GM23338 (cell line): Measurements from ENCODE around the gene PHF21A. TPM values are rescaled to one million over a fixed set of nuclear protein-coding genes. Genes with fewer than 3 reads are reported as not detected.

Source experiments
- ATAC-seq: fragments of 200-7000 bp; cut with Tn5 transposase; 3 replicates; pipeline ENCODE4 v1.9.1; 2020
- DNase-seq: peaks from one replicate; pipeline ENCODE4 v3.0.0-alpha.2; 2015; ENCODE audit warnings: low spot score
- H2AFZ ChIP-seq: fragments of 200-600 bp; sonication (generic); 2 replicates; pipeline ENCODE4 v1.8.0; 2016; ENCODE audit warnings: antibody characterized with exemption, mild to moderate bottlenecking, moderate library complexity
- H3F3A ChIP-seq: fragments of 200-600 bp; sonication (generic); replicated peaks from 2 replicates; pipeline ENCODE4 v1.8.0; 2017; ENCODE audit warnings: antibody characterized with exemption, mixed run types, low read depth
- H3K27ac ChIP-seq: fragments of 200-600 bp; sonication (generic); 2 replicates; pipeline ENCODE4 v1.6.1; 2016; ENCODE audit warnings: low read depth
- H3K27me3 ChIP-seq: fragments of 200-600 bp; sonication (generic); 2 replicates; pipeline ENCODE4 v1.8.0; 2016; ENCODE audit warnings: mild to moderate bottlenecking, mixed run types, moderate library complexity; ENCODE audit not compliant: insufficient read depth
- H3K36me3 ChIP-seq: fragments of 200-600 bp; sonication (generic); 2 replicates; pipeline ENCODE4 v1.8.0; 2016; ENCODE audit warnings: mild to moderate bottlenecking; ENCODE audit not compliant: insufficient read depth
- H3K4me1 ChIP-seq: fragments of 200-600 bp; sonication (generic); 2 replicates; pipeline ENCODE4 v1.8.0; 2016; ENCODE audit warnings: mild to moderate bottlenecking, moderate library complexity; ENCODE audit not compliant: insufficient read depth
- H3K4me2 ChIP-seq: fragments of 200-600 bp; sonication (generic); 2 replicates; pipeline ENCODE4 v1.7.1; 2017; ENCODE audit warnings: mixed run types
- H3K4me3 ChIP-seq: fragments of 200-600 bp; sonication (generic); 2 replicates; pipeline ENCODE4 v1.6.1; 2016; ENCODE audit warnings: mixed run types
- H3K79me2 ChIP-seq: fragments of 200-600 bp; sonication (generic); replicated peaks from 2 replicates; pipeline ENCODE4 v1.8.0; 2017; ENCODE audit warnings: mild to moderate bottlenecking; ENCODE audit not compliant: insufficient read depth
- H3K9me2 ChIP-seq: fragments of 200-600 bp; sonication (generic); 2 replicates; pipeline ENCODE4 v1.8.0; 2017; ENCODE audit not compliant: insufficient read depth
- H4K20me1 ChIP-seq: fragments of 200-600 bp; sonication (generic); replicated peaks from 2 replicates; pipeline ENCODE4 v1.8.0; 2017; ENCODE audit warnings: mild to moderate bottlenecking; ENCODE audit not compliant: insufficient read depth
- H3K27ac Mint-ChIP-seq: 2 replicates; pipeline ENCODE4 v1.8.0; 2020; ENCODE audit warnings: inconsistent platforms, mild to moderate bottlenecking, moderate library complexity, mixed read lengths
- H3K27me3 Mint-ChIP-seq: 3 replicates; pipeline ENCODE4 v1.8.0; 2022; ENCODE audit warnings: low read depth, mild to moderate bottlenecking, moderate library complexity, mixed read lengths, inconsistent platforms; ENCODE audit not compliant: insufficient read depth, poor library complexity
- H3K36me3 Mint-ChIP-seq: 3 replicates; pipeline ENCODE4 v1.8.0; 2021; ENCODE audit warnings: low read depth, mild to moderate bottlenecking, inconsistent platforms, moderate library complexity, mixed read lengths
- H3K4me1 Mint-ChIP-seq: 3 replicates; pipeline ENCODE4 v1.8.0; 2020; ENCODE audit warnings: mild to moderate bottlenecking, inconsistent platforms, mixed read lengths
- H3K4me3 Mint-ChIP-seq: 3 replicates; pipeline ENCODE4 v1.8.0; 2021; ENCODE audit warnings: moderate library complexity, mild to moderate bottlenecking, inconsistent platforms, mixed read lengths
- H3K9me3 Mint-ChIP-seq: 3 replicates; pipeline ENCODE4 v1.8.0; 2020; ENCODE audit warnings: moderate library complexity, mild to moderate bottlenecking, inconsistent platforms, mixed read lengths
- EZH2 ChIP-seq: fragments of 200-600 bp; sonication (generic); IDR thresholded peaks from one replicate; pipeline ENCODE4 v1.8.0; 2017; ENCODE audit warnings: antibody characterized with exemption, mild to moderate bottlenecking, low read depth; ENCODE audit not compliant: unreplicated experiment
- POLR2AphosphoS5 ChIP-seq: IDR thresholded peaks from 2 replicates; pipeline ENCODE4 v1.6.1; 2016; ENCODE audit warnings: antibody characterized with exemption, low read depth
- REST ChIP-seq: IDR thresholded peaks from one replicate; pipeline ENCODE4 v1.6.1; 2018; ENCODE audit warnings: antibody characterized with exemption; ENCODE audit not compliant: unreplicated experiment
- polyA plus RNA-seq: library from polyadenylated mRNA; unstranded; fragments of >200 nt; fragmentation: Nextera tagmentation; extraction: Ambion mirVana; gene quantifications from 2 replicates; pipeline ENCODE4 v1.2.1, GENCODE V29; 2016
- total RNA-seq: library from RNA; depleted of rRNA; stranded (reverse); fragments of >200 nt; shearing (Covaris generic); gene quantifications from 2 replicates; pipeline ENCODE4 v1.2.3, GENCODE V29; 2014

PHF21A gene
- total and polyA plus RNA-seq, 2 experiments from 2014 or later: 21.7 to 23.6 TPM

- TF ChIP-seq REST: no peak
Observed at GRCh38 chr11:45886816-45887520, 234.3 kb downstream of the PHF21A start (continued).

- no peak for TF ChIP-seq REST
- TF ChIP-seq POLR2AphosphoS5: 0 out of 2 replicates have a peak, but pooled peaks have one; percentile 7
- no peak for TF ChIP-seq EZH2
- ATAC-seq: peak; percentile 76
- Histone ChIP-seq H3K4me1 (peaks cover 9% of the 10 kb centered on the region; the same call in 1 of the 2 replicates), H4K20me1 (peaks cover 10% of the 10 kb centered on the region), H3K27me3 (no peaks in the 10 kb centered on the region), H3K4me3 (peak overlapping the region; percentile 89), H2AFZ (peak overlapping the region; percentile 94), H3F3A (no peaks in the 10 kb centered on the region), H3K27ac (no peak overlapping the region), H3K36me3 (no peaks in the 10 kb centered on the region), H3K4me2 (peak overlapping the region; percentile 97), H3K79me2 (peaks cover 9% of the 10 kb centered on the region; the same call in 1 of the 2 replicates), H3K9me2 (no peaks in the 10 kb centered on the region)
- Mint-ChIP-seq H3K9me3 (no peaks in the 10 kb centered on the region), H3K36me3 (no peaks in the 10 kb centered on the region; the same call in 2 of the 3 replicates), H3K27ac (no peak overlapping the region), H3K4me3 (peak overlapping the region; percentile 79), H3K4me1 (peaks cover 10% of the 10 kb centered on the region), H3K27me3 (peaks cover 2% of the 10 kb centered on the region)
- DNase-seq: peak; percentile 77
Observed at GRCh38 chr11:45885921-45886721, 235.1 kb downstream of the PHF21A start.
